Loucy (cell line): ENCODE measurements around the gene CDC23.

Experiments used
- CTCF ChIP-seq: fragments of 200-600 bp; sonication (generic); conservative IDR thresholded peaks from 2 replicates; pipeline ENCODE4 v1.5.1; 2014; ENCODE audit warnings: mild to moderate bottlenecking, antibody characterized with exemption, low read length
- EZH2phosphoT487 ChIP-seq: fragments of 200-600 bp; IDR thresholded peaks from 2 replicates; pipeline ENCODE4 v1.6.1; 2018; ENCODE audit warnings: antibody characterized with exemption, mild to moderate bottlenecking, moderate library complexity, borderline replicate concordance

DNA sequence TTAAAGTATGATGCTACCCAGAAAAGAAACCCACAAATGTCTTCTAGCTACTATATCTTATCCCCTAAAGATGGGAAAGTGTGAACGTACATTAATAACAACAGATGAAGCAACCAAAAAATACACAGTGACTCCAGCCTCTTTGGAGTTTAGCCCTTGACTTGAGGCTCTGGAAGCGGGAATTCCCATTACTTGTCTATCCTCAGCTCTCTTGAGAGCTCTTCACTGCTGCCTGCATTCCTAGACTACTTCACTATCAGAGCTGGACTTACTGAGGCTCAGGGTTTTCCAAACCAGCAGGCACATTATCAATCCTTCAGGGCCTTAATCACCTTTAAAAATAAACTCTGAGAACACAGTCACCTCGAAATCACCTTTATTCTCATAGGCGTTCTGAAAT, 72.9 kb downstream of the CDC23 start:
- TF ChIP-seq CTCF (no peak), EZH2phosphoT487 (no peak)
